HG02588 (cell line): ENCODE results near the gene DOCK10.

Experiments
- ATAC-seq: cut with Tn5 transposase; IDR thresholded peaks from one replicate; pipeline ENCODE4 v1.9.1; 2021; ENCODE audit warnings: mild to moderate bottlenecking, moderate library complexity; ENCODE audit not compliant: unreplicated experiment

DOCK10 gene

GRCh38 chr2:224798180-224798579 is 244.1 kb downstream of the DOCK10 start:
- ATAC-seq, result no peak

DNA sequence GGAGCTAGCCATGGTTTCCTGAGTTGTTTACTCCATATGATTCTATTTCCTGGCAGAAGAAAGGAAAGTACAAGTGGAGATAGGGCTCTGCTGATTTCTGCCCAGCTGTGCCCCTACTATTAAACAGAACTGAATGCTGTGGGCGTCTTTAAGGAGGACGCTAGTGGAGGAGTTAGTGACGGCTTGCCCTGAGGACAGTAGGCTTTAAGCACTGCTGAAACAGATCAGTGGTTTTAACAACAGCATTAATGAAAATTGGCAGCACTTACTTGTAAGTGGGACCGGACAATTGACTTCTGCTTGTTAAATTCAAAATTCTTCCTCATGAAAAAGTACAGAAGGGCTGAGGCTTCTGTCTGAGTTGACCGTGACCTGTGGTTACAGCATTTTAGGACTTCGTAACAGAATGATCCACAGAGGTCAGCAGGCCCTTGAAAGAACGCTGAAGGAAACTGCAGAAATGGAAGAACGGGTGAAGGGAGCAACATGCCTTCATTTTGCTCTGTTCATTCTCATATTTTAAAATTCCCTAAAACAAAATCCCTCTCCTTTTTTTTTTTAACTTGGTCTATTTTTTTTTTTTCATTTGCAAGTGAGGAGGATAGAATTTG is 245.5 kb downstream of the DOCK10 start:
- no peak for ATAC-seq

GRCh38 chr2:224793946-224794345 is 248.3 kb downstream of the DOCK10 start:
- no peak for ATAC-seq

- ATAC-seq, result no peak
Measured at GRCh38 chr2:224786848-224787247, 255.4 kb downstream of the DOCK10 start.

DNA sequence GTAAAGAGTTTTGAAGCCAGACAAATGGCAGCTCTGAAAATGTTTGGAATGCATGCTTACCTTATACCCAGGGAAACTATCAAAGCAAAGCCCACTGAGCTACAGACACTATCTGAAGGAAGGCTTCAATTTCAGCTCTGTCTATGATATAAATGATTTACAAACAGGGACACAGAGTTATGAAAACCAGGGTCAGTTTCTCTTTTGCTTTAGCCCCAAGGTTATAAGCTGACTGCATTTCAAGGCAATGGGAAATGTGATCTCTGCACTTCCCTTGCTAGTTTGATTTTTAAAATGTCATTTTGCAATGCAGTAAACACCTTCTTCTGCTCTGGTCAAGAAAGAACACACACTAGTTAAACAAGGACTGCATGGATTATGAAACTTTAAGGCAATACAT is 260.9 kb downstream of the DOCK10 start:
- peak; percentile 45 for ATAC-seq

GRCh38 chr2:224780823-224781222 is 261.4 kb downstream of the DOCK10 start:
- no peak for ATAC-seq

DNA sequence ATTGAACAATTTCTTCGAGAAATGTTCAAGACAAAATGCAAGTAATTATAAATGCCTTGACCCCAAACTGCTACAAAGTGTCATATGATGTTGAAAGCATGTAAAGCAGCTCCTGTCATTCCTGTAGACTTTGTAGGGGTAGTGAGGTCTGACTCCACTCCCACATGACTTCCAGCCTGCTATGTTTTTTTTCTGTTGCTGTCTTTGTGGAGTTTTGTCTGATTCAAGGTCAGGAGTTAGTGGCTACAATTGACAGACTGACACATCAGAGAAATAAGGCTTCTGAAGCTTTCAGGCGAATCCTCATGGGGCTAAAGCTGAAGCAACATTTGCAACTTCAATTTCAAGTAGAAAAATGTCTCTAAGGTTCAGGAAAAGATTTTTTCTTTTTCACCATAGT is 262.2 kb downstream of the DOCK10 start:
- no peak for ATAC-seq

DNA sequence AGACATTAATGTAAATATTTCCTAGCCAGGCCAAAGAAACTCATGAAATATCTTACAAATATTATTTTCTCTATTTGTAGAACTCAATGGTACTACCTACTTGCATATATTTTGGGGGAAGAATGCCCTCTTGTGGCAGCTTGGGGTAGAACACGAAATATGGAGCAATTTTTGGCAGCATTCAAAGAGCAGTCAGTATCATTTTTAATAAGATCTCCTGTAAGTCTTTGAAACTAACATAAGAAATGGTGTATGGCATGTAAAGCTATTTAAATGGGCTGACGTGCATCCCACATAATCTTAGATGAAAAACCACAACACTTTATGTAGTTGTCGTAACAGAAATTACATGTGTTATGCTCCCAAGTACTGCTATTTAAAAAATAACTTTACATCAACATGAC is 263.8 kb downstream of the DOCK10 start:
- ATAC-seq, result no peak

GRCh38 chr2:224777559-224777930 is 264.7 kb downstream of the DOCK10 start:
- ATAC-seq, result no peak

DNA sequence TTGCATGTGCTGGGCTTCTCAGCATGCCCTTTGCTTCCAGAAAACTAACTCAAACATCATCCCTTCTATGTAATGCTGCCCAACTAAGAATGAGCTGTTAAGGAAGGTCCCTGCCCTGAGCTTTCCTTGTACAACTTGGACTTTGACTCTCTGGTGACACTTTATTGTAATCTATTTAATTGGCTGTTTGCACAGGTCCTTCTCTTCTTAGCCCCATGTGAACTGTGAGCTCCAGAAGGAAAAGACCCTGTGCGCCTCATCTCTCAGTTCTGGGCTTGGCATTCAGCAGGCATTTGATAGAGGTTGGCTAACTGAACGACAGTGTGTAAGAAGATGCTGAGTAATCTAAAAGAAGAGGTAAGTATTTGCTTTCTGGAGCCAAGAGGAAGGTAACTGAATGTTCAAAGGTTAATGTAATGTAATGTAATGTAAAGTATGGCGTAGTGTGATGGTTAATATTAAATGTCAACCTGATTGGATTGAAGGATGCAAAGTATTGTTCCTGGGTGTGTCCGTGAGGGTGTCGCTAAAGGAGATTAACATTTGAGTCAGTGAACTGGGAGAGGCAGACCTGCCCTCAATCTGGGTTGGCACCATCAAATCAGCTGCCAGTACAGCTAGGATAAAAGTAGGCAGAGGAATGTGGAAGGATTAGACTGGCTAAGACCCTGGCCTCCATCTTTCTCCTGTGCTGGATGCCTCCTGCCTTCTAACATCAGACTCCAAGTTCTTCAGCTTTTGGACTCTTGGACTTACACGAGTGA is 265.3 kb downstream of the DOCK10 start:
- no peak for ATAC-seq

DNA sequence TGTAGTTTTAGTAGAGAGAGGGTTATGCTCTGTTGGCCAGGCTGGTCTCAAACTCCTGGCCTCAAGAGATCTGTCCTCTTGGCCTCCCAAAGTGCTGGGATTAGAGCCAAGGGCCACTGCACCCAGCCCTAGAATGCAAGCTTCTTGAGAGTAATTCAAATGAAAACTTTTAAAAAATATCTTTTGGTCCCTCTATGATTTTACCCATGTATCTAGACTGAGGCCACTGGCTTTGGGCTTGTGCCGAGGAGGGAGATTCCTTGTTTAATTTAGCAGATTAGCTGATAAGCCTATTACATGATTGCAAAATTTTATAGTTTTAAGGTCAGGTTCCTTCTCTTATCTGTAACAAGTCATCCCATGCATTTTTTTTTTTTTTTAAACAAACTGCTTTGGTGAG is 266.6 kb downstream of the DOCK10 start:
- no peak for ATAC-seq

- no peak for ATAC-seq
Measured at GRCh38 chr2:224774735-224775134, 267.5 kb downstream of the DOCK10 start.

- no peak for ATAC-seq
Measured at GRCh38 chr2:224772494-224772893, 269.8 kb downstream of the DOCK10 start.

DNA sequence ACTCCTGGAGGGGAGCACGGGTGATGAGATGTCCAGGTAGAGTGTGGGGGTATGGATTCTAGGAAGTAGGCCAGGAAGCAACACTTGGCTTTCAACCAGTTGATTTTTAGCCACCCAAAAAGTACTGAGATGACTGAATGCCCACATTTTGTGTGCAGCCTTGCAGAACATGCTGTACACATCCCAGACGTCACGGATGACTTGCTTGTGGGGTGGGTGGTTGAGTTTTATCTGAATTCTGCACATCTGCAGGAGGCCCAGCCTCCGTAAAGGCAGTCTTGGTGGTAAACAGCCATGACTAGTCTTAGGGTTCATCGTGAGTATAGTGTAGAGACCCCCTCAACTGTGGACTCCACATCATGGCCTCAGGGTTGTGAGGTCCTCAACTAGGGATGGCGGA is 272.8 kb downstream of the DOCK10 start:
- ATAC-seq, result no peak

DNA sequence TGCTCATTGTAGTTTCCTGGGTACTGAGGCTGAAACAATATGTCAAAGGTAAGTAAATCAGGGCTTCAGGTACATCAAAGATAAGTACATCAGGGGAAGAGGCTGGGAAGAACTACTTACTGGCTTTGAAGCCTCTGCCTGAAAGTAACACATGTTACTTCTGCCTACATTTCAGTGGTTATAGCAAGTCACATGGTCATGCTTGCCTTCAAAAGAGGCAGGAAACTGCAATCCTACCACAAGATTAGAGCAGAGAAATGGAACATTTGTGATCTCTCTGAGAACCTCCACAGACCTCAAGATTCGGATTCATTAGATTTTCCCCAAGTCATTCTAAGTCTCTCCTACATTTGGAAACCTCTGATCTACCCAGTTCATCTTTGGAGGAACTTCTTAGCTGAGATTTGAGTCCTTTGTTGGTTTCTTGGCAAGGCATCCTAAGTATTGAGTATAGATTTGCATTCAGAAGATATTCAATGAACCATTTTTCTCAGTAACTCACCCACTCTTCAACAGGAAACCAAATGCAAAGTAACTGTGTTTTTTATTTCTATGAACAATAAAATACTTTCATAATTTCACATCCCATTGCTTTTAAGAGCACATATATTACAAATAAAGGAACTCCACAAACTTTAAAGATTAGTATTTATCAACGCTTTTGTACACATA is 277.6 kb downstream of the DOCK10 start:
- peak; percentile 69 for ATAC-seq

- ATAC-seq, result no peak
Measured at GRCh38 chr2:224757934-224758548, 284.2 kb downstream of the DOCK10 start.

DNA sequence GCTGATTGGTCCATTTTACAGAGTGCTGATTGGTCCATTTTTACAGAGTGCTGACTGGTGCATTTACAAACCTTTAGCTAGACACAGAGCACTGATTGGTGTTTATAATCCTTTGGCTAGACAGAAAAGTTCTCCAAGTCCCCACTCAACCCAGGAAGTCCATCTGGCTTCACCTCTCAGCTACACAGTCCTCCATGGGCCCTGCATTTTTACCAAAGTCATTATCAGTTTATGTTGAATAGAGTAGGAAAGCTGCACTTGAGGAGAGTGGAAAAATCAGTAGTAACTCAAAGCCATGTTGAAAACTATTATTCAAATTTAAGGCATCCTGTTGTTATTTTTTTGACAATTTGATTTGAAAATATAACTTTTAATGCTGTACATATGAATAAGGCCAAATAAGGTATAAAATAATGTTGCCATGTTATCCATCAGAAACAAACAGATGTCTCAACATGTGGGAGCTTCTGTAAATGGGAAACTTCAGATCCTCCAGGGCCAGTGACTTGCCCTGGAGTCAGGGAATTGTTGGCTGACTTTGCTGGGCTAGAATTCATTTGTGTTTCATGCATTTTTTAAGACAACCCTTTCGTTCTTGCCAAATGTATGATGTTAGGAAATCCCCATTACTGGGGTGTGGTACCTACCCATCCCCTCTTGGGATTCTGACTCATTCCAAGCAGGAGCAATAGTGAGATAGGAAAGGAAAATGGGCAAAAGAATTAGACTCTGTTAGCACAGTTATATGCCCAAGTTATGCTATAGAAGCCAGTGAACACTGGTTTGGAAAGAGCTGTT is 288.3 kb downstream of the DOCK10 start:
- ATAC-seq, result no peak

GRCh38 chr2:224751996-224752698 is 290.1 kb downstream of the DOCK10 start:
- ATAC-seq, result peak; percentile 55

GRCh38 chr2:224749136-224749535 is 293.1 kb downstream of the DOCK10 start:
- no peak for ATAC-seq

- ATAC-seq, result no peak
Measured at GRCh38 chr2:224747765-224748164, 294.5 kb downstream of the DOCK10 start.
